ENCODE data around the gene IDE. TPM values are rescaled to one million over a fixed set of nuclear protein-coding genes. Genes with fewer than 3 reads are reported as not detected.

The IDE gene
- total and polyA plus RNA-seq, 10 of the 15 experiments (the other 5 are each of a cell fraction or from before 2014, with no cell fraction given) = 11.6 to 54.5 (median 33.6) TPM

- Histone ChIP-seq H3K4me1 (ENCODE audit: control insufficient read depth, insufficient read depth, low read length) (no peaks in the 10 kb centered on the region), H3K79me2 (ENCODE audit: control insufficient read depth, insufficient read depth, low read length) (no peaks in the 10 kb centered on the region), H3K9me3 (replicated peaks; ENCODE audit: control insufficient read depth, insufficient read depth, low read length) (no peaks in the 10 kb centered on the region), H4K20me1 (ENCODE audit: control insufficient read depth, insufficient read depth) (no peaks in the 10 kb centered on the region), H3K4me2 (ENCODE audit: control insufficient read depth, insufficient read depth) (no peak overlapping the region), H3K27me3 (replicated peaks in 1 of 2; ENCODE audit: control insufficient read depth in 2 of 2, insufficient read depth in 2 of 2, low read length in 1 of 2) (no peaks in the 10 kb centered on the region), H3K9ac (ENCODE audit: control insufficient read depth, insufficient read depth, low read length) (no peak overlapping the region), H3K27ac (ENCODE audit: control insufficient read depth, insufficient read depth) (no peak overlapping the region), H3K36me3 (ENCODE audit: control insufficient read depth in 2 of 2, insufficient read depth in 2 of 2, low read length in 1 of 2) (peaks cover 2 to 14% of the 10 kb centered on the region in 2 experiments), H3K4me3 (no peak overlapping the region), H2AFZ (ENCODE audit: control insufficient read depth, low read depth, low read length) (no peak overlapping the region)
- SMC1A ChIA-PET (ENCODE audit: uncharacterized antibody, unreplicated experiment) = interaction anchor here (0.5 to 0.7 kb wide), 2 partner anchors 42 to 371 kb away, joined by 3 read pairs; no protein-coding TSS in a partner anchor
- in situ Hi-C loops (cut with MboI) = no loop called here
- intact Hi-C loops (cut with micrococcal nuclease; ENCODE audit: unreplicated experiment) = no loop called here
- no peak for DNase-seq (ENCODE audit: low read depth, low spot score)
- BruUV-seq (replicated peaks) = no TSS peak
- RAD21 ChIA-PET (ENCODE audit: unreplicated experiment) = no interaction called here
- FAIRE-seq = no peak
- no peak for ATAC-seq
- WGBS (ENCODE audit: insufficient coverage, insufficient replicate concordance, low lambda C conversion rate, missing lambda C conversion rate) = 93% methylated on average over 1 of the region's 1 CpG
- POLR2A ChIA-PET = no interaction called here
- CTCF ChIA-PET = no interaction called here
- TF ChIP-seq WRNIP1 (IDR thresholded peaks at IDR 0.05; ENCODE audit: borderline replicate concordance, low read depth, low read length) (no peak), NKRF (conservative IDR thresholded peaks at IDR 0.05) (no peak), ZBTB33 (IDR thresholded peaks at IDR 0.05) (no peak), PAX5 (IDR thresholded peaks at IDR 0.05; ENCODE audit: borderline replicate concordance, low read depth, low read length) (no peak), PKNOX1 (IDR thresholded peaks at IDR 0.05) (no peak), BCL3 (IDR thresholded peaks at IDR 0.05; ENCODE audit: borderline replicate concordance, insufficient read depth, low read depth, low read length, poor library complexity, severe bottlenecking) (no peak), JUND (IDR thresholded peaks at IDR 0.05; ENCODE audit: low read depth, low read length) (no peak), GATAD2B (conservative IDR thresholded peaks at IDR 0.05; ENCODE audit: low read depth) (no peak), REST (IDR thresholded peaks at IDR 0.05; ENCODE audit: low read depth, low read length) (no peak), IRF5 (IDR thresholded peaks at IDR 0.05; ENCODE audit: borderline replicate concordance) (no peak), PAX8 (IDR thresholded peaks at IDR 0.05) (no peak), NR2F1 (conservative IDR thresholded peaks at IDR 0.05) (no peak)
These were observed 98.5 kb downstream of the IDE start for GRCh38 chr10:92475357-92475868.

Data from GM12878 (cell line).